Tongue (tissue), 2 donors: ENCODE measurements around the gene SPACA1. TPM values are rescaled to one million over a fixed set of nuclear protein-coding genes. Genes with fewer than 3 reads are reported as not detected.

ENCODE experiments used
- DNase-seq: peaks from one replicate; pipeline ENCODE4 v3.0.0-alpha.2; 2015
- total RNA-seq: library from RNA; depleted of rRNA; stranded (reverse); fragments of >200 nt; gene quantifications from one replicate; pipeline ENCODE4 v1.2.3, GENCODE V29; 2014

The SPACA1 gene
- total RNA-seq, 1 donor from 2014 or later: not detected

- no peak for DNase-seq
Observed at GRCh38 chr6:88105741-88106340, 58.2 kb downstream of the SPACA1 start.

GRCh38 chr6:88107241-88107640 lies 59.6 kb downstream of the SPACA1 start:
- DNase-seq: peak; percentile 1

- DNase-seq: no peak
Observed at GRCh38 chr6:88111991-88112390, 64.3 kb downstream of the SPACA1 start.

GRCh38 chr6:88114838-88115237 lies 67.2 kb downstream of the SPACA1 start:
- DNase-seq: no peak

- no peak for DNase-seq
Observed at GRCh38 chr6:88115307-88115706, 67.7 kb downstream of the SPACA1 start.

- DNase-seq: no peak
Observed at GRCh38 chr6:88116276-88116675, 68.6 kb downstream of the SPACA1 start.

Other genes starting within 250 kb of the SPACA1 start
- 0.51 TPM for gene CNR1, start 118.5 kb downstream of the SPACA1 start, total RNA-seq